Colonic mucosa (tissue), 4 donors: ENCODE results near the gene CNTNAP5. TPM values are rescaled to one million over a fixed set of nuclear protein-coding genes. Genes with fewer than 3 reads are reported as not detected.

ENCODE experiments used
- DNase-seq: peaks from one replicate; pipeline ENCODE4 v3.0.0-alpha.2; 2020
- H3K27ac ChIP-seq: fragments of 200-600 bp; one replicate; pipeline ENCODE4 v1.8.0; 2021
- H3K27me3 ChIP-seq: fragments of 200-600 bp; one replicate; pipeline ENCODE4 v1.8.0; 2021
- H3K36me3 ChIP-seq: fragments of 200-600 bp; one replicate; pipeline ENCODE4 v1.8.0; 2021
- H3K4me1 ChIP-seq: fragments of 200-600 bp; one replicate; pipeline ENCODE4 v1.8.0; 2021; ENCODE audit warnings: mild to moderate bottlenecking
- H3K4me3 ChIP-seq: fragments of 200-600 bp; one replicate; pipeline ENCODE4 v1.8.0; 2021
- H3K9ac ChIP-seq, 2 donors: one replicate each; pipeline ENCODE4 v1.7.0; 2013; ENCODE audit warnings: control low read depth in 2 of 2, low read depth in 2 of 2, low read length in 2 of 2
- H3K9me3 ChIP-seq: fragments of 200-600 bp; one replicate; pipeline ENCODE4 v1.8.0; 2021
- intact Hi-C: fragments of 100-400 bp; cut with DNase I; formaldehyde crosslinking; loops from one replicate; pipeline ENCODE4 v1.14.1; 2022
- total RNA-seq, 2 donors: library from RNA; stranded (reverse); fragmentation: NEBNext Ultra II Directional in 1 of 2; extraction: Animal tissue kit (Norgen Biotek cat#: 25700) in 1 of 2; gene quantifications; one replicate each; pipeline ENCODE4 v1.2.1, GENCODE V29; 2021
- TF ChIP-seq, protein P1 (sequence below): fragments of 200-600 bp; IDR thresholded peaks from one replicate; pipeline ENCODE4 v1.8.0; 2022; ENCODE audit warnings: antibody characterized with exemption, mild to moderate bottlenecking
- donor health status: healthy.
- donor health status: DM: no; HTN: no; CAD: no.
- donor health status: DM: no; HTN: no; CAD: no.

Gene CNTNAP5
- total RNA-seq, 2 donors from 2014 or later, result 0.35 TPM; not detected in 1

DNA sequence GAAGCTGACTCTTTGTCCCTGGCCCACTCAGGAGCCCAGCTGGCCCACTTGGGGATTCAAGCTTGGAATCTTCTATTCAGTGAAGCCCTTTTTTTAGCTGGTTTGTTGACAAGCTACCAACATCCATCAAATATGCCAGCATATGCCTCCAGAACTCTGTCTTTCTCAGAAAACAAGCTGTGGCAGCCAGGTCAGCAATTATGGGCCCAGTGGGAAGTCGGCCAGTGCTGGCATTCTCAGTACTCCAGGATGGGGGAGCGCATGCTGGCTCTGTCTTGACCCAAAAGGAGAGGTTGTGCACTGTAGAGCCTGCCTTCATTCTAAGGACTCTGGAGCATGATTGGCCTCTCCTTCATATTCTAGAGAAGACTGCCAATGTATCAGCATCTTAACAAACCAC, 401.5 kb downstream of the CNTNAP5 start:
- H3K9ac ChIP-seq, result no peak overlapping the region
- TF ChIP-seq, protein P1, sequence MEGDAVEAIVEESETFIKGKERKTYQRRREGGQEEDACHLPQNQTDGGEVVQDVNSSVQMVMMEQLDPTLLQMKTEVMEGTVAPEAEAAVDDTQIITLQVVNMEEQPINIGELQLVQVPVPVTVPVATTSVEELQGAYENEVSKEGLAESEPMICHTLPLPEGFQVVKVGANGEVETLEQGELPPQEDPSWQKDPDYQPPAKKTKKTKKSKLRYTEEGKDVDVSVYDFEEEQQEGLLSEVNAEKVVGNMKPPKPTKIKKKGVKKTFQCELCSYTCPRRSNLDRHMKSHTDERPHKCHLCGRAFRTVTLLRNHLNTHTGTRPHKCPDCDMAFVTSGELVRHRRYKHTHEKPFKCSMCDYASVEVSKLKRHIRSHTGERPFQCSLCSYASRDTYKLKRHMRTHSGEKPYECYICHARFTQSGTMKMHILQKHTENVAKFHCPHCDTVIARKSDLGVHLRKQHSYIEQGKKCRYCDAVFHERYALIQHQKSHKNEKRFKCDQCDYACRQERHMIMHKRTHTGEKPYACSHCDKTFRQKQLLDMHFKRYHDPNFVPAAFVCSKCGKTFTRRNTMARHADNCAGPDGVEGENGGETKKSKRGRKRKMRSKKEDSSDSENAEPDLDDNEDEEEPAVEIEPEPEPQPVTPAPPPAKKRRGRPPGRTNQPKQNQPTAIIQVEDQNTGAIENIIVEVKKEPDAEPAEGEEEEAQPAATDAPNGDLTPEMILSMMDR, result no peak
- DNase-seq, result no peak
- no peak overlapping the region for H3K27ac ChIP-seq
- H3K4me3 ChIP-seq, result no peak overlapping the region
- intact Hi-C loops, result no loop called here
- H3K27me3 ChIP-seq, result no peaks in the 10 kb centered on the region
- no peaks in the 10 kb centered on the region for H3K9me3 ChIP-seq
- no peaks in the 10 kb centered on the region for H3K36me3 ChIP-seq
- H3K4me1 ChIP-seq, result no peaks in the 10 kb centered on the region

- DNase-seq, result no peak
Observed at GRCh38 chr2:124437811-124438210, 412.7 kb downstream of the CNTNAP5 start.

DNA sequence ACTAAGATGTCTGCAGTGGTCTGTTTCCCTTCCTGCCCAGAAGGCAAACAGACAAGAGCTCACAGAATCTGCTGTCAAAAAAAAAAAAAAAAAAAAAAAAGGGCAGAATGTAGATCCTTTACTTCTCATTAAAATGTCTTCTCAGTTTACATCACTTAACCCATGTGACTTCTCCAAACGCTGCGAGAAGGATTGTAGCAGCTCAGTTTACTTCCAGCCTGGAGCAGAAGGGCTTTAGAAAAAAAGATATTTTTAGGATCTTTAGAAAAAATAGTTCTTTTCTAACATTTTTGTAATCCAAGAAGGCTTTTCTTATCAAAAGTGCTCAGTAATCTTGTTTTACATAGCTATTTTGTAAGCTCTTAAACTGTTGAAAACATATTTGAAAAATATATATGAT, 425.4 kb downstream of the CNTNAP5 start:
- H3K4me3 ChIP-seq, result no peak overlapping the region
- H3K9ac ChIP-seq, result no peak overlapping the region
- H3K36me3 ChIP-seq, result no peaks in the 10 kb centered on the region
- no peaks in the 10 kb centered on the region for H3K27me3 ChIP-seq
- no peaks in the 10 kb centered on the region for H3K4me1 ChIP-seq
- H3K27ac ChIP-seq, result no peak overlapping the region
- no peak for DNase-seq
- no peaks in the 10 kb centered on the region for H3K9me3 ChIP-seq
- TF ChIP-seq, protein P1, result no peak
- intact Hi-C loops, result no loop called here

More at GRCh38 chr2:124437811-124438210, 412.7 kb downstream of the CNTNAP5 start:
- Histone ChIP-seq H3K4me1 (no peaks in the 10 kb centered on the region), H3K27me3 (no peaks in the 10 kb centered on the region), H3K4me3 (no peak overlapping the region), H3K9ac (no peak overlapping the region), H3K9me3 (no peaks in the 10 kb centered on the region), H3K36me3 (no peaks in the 10 kb centered on the region), H3K27ac (no peak overlapping the region)
- TF ChIP-seq, protein P1, result no peak
- intact Hi-C loops, result no loop called here

- Histone ChIP-seq H3K27me3 (no peaks in the 10 kb centered on the region), H3K4me3 (no peak overlapping the region), H3K9me3 (no peaks in the 10 kb centered on the region), H3K27ac (no peak overlapping the region), H3K4me1 (no peaks in the 10 kb centered on the region), H3K36me3 (no peaks in the 10 kb centered on the region), H3K9ac (no peak overlapping the region)
- intact Hi-C loops, result no loop called here
- no peak for DNase-seq
- TF ChIP-seq, protein P1, result no peak
Observed at GRCh38 chr2:124476291-124476690, 451.2 kb downstream of the CNTNAP5 start.

GRCh38 chr2:124478761-124479160, 453.7 kb downstream of the CNTNAP5 start:
- Histone ChIP-seq H3K4me1 (no peaks in the 10 kb centered on the region), H3K9ac (no peak overlapping the region), H3K9me3 (no peaks in the 10 kb centered on the region), H3K4me3 (no peak overlapping the region), H3K36me3 (no peaks in the 10 kb centered on the region), H3K27ac (no peak overlapping the region), H3K27me3 (no peaks in the 10 kb centered on the region)
- intact Hi-C loops, result no loop called here
- no peak for DNase-seq
- TF ChIP-seq, protein P1, result no peak

DNA sequence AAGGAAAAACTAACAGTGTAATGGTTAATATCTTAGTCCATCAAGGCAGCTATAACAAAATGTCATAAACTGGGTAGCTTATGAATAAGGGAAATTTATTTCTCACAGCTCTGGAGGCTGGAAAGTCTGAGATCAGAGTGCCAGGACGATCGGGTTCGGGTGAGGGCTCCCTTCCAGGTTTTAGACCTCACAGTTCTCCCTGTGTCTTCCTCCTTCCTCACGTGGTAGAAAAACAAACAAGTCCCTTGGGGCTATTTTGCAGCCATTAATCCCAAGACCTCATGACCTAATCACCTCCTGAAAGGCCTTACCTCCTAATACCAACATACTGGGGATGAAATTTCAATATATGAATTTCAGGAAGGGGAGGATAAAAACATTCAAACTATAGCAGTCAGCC, 455.9 kb downstream of the CNTNAP5 start:
- Histone ChIP-seq H3K9me3 (no peaks in the 10 kb centered on the region), H3K36me3 (no peaks in the 10 kb centered on the region), H3K9ac (no peak overlapping the region), H3K4me1 (no peaks in the 10 kb centered on the region), H3K27me3 (no peaks in the 10 kb centered on the region), H3K27ac (no peak overlapping the region), H3K4me3 (no peak overlapping the region)
- no peak for DNase-seq
- intact Hi-C loops, result no loop called here
- TF ChIP-seq, protein P1, result no peak
